ENCODE data around the gene ROGDI.
A peak's percentile ranks its signal among the peaks of the same experiment; 100 is the strongest.

The ROGDI gene

GRCh38 chr16:4765511-4766474, 36.6 kb downstream of the ROGDI start:
- peak overlapping the region; percentile 87 for H3K4me3 ChIP-seq (ENCODE audit: control insufficient read depth, low read depth, low read length)
- no peak for DNase-seq (ENCODE audit: low read depth)
- no peak for TF ChIP-seq CTCF (IDR thresholded peaks at IDR 0.05; ENCODE audit: control insufficient read depth, insufficient read depth, low read depth, low read length, missing control alignments)

- TF ChIP-seq CTCF (IDR thresholded peaks at IDR 0.05; ENCODE audit: control insufficient read depth, insufficient read depth, low read depth, low read length, missing control alignments): no peak
- H3K4me3 ChIP-seq (ENCODE audit: control insufficient read depth, low read depth, low read length): no peak overlapping the region
- no peak for DNase-seq (ENCODE audit: low read depth)
Observed at GRCh38 chr16:4763791-4764190, 38.6 kb downstream of the ROGDI start.

GRCh38 chr16:4762205-4762604, 40.2 kb downstream of the ROGDI start:
- no peak for DNase-seq (ENCODE audit: low read depth)
- no peak overlapping the region for H3K4me3 ChIP-seq (ENCODE audit: control insufficient read depth, low read depth, low read length)
- no peak for TF ChIP-seq CTCF (IDR thresholded peaks at IDR 0.05; ENCODE audit: control insufficient read depth, insufficient read depth, low read depth, low read length, missing control alignments)

GRCh38 chr16:4760221-4760910, 42.1 kb downstream of the ROGDI start:
- no peak overlapping the region for H3K4me3 ChIP-seq (ENCODE audit: control insufficient read depth, low read depth, low read length)
- TF ChIP-seq CTCF (IDR thresholded peaks at IDR 0.05; ENCODE audit: control insufficient read depth, insufficient read depth, low read depth, low read length, missing control alignments): no peak
- no peak for DNase-seq (ENCODE audit: low read depth)

GRCh38 chr16:4755687-4756086, 46.7 kb downstream of the ROGDI start:
- no peak for TF ChIP-seq CTCF (IDR thresholded peaks at IDR 0.05; ENCODE audit: control insufficient read depth, insufficient read depth, low read depth, low read length, missing control alignments)
- DNase-seq (ENCODE audit: low read depth): no peak
- no peak overlapping the region for H3K4me3 ChIP-seq (ENCODE audit: control insufficient read depth, low read depth, low read length)

GRCh38 chr16:4754865-4755264, 47.6 kb downstream of the ROGDI start:
- no peak for DNase-seq (ENCODE audit: low read depth)
- no peak overlapping the region for H3K4me3 ChIP-seq (ENCODE audit: control insufficient read depth, low read depth, low read length)
- TF ChIP-seq CTCF (IDR thresholded peaks at IDR 0.05; ENCODE audit: control insufficient read depth, insufficient read depth, low read depth, low read length, missing control alignments): no peak

Data from AG09309 (cell line).